RWPE1 (cell line): ENCODE measurements around the gene IFIT3.

Experiments used
- CTCF ChIA-PET: fragments of 350-600 bp; sonication (Branson Sonifier 250); formaldehyde crosslinking; extraction: SDS; loops from one replicate; lab custom pipeline; 2021; lab: Yijun Ruan, JAX
- POLR2A ChIA-PET: fragments of 400-600 bp; formaldehyde crosslinking; extraction: SDS; loops from one replicate; lab custom pipeline; 2020; ENCODE audit warnings: antibody characterized with exemption; ENCODE audit not compliant: low non-redundant PET; lab: Yijun Ruan, JAX
- DNase-seq: peaks from one replicate; pipeline ENCODE4 v3.0.0; 2012; ENCODE audit warnings: low spot score
- H3K27ac ChIP-seq: fragments of 450-650 bp; 2 replicates; pipeline ENCODE4 v1.5.1; 2017
- TF ChIP-seq, protein P1 (sequence below): fragments of 450-650 bp; conservative IDR thresholded peaks from 2 replicates; pipeline ENCODE4 v1.5.1; 2017; ENCODE audit warnings: low read depth, mild to moderate bottlenecking

IFIT3 gene

DNA sequence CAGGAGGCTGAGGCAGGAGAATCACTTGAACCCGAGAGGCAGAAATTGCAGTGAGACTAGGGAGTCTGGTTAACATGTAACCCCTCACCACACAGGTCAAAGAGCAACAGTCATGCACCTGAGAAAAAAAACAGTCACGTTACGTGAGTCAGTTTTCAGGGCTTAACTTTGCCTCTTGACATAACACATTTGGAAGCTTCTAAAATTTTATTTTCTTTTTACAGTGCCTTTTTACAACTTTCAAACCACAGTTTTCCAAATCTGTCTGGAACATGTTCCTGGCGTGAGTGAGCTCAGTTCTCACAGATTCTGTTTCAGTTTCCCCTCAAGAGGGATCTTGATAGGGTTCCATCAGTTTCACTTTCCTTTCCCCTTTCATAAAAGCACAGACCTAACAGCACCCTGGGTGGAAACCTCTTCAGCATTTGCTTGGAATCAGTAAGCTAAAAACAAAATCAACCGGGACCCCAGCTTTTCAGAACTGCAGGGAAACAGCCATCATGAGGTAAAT lies 4.4 kb downstream of the IFIT3 start:
- POLR2A ChIA-PET, result no interaction called here

DNA sequence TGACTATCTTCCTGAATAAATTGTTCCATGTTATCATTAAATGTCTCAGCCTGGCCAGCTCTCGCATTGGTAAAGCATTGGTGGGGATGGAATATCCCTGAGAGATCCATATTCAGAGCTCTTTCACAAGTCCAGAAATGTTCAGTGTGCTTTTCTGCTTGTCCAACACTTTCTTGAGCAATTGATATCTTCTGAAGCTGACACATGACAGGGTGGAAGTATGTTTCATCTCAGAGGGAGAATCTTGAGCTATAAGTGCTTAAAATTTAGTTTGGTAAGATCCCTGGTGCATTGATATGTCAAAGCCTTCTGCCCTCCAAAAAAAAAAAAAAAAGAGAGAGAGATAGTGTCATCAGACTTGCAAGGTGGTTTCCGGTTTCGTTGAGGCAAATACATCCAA lies 7.4 kb downstream of the IFIT3 start:
- DNase-seq, result no peak
- ChIA-PET POLR2A (no interaction called here), CTCF (no interaction called here)
- TF ChIP-seq, protein P1, sequence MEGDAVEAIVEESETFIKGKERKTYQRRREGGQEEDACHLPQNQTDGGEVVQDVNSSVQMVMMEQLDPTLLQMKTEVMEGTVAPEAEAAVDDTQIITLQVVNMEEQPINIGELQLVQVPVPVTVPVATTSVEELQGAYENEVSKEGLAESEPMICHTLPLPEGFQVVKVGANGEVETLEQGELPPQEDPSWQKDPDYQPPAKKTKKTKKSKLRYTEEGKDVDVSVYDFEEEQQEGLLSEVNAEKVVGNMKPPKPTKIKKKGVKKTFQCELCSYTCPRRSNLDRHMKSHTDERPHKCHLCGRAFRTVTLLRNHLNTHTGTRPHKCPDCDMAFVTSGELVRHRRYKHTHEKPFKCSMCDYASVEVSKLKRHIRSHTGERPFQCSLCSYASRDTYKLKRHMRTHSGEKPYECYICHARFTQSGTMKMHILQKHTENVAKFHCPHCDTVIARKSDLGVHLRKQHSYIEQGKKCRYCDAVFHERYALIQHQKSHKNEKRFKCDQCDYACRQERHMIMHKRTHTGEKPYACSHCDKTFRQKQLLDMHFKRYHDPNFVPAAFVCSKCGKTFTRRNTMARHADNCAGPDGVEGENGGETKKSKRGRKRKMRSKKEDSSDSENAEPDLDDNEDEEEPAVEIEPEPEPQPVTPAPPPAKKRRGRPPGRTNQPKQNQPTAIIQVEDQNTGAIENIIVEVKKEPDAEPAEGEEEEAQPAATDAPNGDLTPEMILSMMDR, result no peak
- no peak overlapping the region for H3K27ac ChIP-seq

More for the DNA sequence above, 4.4 kb downstream of the IFIT3 start:
- peak; percentile 66 for DNase-seq
- H3K27ac ChIP-seq, result peak overlapping the region; percentile 75
- CTCF ChIA-PET, result interaction anchor here (0.6 to 1.1 kb wide), 3 partner anchors 25 to 400 kb away, joined by 3 to 4 read pairs (median 3); no protein-coding TSS in a partner anchor
- TF ChIP-seq, protein P1, result no peak

DNA sequence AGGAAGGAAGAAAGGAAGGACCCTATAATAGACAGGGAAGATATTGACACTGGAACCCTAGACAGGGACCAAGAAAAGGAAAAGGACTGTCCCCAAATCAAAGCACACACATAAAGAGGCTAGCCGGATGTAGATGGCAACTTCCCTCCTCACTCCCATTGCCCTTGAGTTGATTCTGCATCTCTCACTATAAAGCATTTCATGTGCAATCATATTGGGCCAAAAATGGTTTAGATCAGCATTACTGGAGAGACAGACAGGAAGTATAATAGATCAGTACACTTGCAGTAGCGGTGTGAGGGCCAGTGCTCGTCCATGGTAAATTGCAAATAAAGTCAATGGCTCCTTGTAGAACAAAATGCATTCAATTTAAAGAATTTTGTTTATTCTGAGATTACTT lies 8.4 kb downstream of the IFIT3 start:
- TF ChIP-seq, protein P1, result no peak
- CTCF ChIA-PET, result no interaction called here
- H3K27ac ChIP-seq, result no peak overlapping the region
- no peak for DNase-seq
- POLR2A ChIA-PET, result no interaction called here

DNA sequence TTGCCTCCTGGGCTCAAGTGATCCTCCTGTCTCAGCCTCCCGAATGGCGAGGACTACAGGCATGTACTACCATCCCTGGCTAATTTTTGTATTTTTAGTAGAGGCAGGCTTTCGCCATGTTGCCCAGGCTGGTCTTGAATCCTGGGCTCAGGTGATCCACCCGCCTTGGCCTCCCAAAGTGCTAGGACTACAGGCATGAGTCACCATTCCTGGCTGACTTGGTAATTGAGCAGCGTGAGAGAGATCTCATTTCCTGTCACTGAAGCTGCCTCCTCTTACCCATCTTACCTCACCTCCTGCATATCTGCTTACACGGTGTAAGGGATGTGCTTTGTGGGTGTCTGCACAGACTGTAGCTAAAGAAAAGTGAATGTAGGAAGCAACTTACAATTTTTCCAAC lies 9.7 kb downstream of the IFIT3 start:
- POLR2A ChIA-PET, result no interaction called here
- DNase-seq, result peak; percentile 54
- CTCF ChIA-PET, result interaction anchor here (0.8 kb wide), 1 partner anchor 19 kb away, joined by 4 read pairs; no protein-coding TSS in a partner anchor
- H3K27ac ChIP-seq, result peak overlapping the region; percentile 60
- TF ChIP-seq, protein P1, result no peak

DNA sequence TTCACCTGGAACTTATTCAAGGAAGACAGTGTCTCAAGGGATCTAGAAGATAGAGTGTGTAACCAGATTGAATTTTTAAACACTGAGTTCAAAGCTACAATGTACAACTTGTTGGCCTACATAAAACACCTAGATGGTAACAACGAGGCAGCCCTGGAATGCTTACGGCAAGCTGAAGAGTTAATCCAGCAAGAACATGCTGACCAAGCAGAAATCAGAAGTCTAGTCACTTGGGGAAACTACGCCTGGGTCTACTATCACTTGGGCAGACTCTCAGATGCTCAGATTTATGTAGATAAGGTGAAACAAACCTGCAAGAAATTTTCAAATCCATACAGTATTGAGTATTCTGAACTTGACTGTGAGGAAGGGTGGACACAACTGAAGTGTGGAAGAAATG lies 10.9 kb downstream of the IFIT3 start:
- POLR2A ChIA-PET, result no interaction called here
- DNase-seq, result no peak
- CTCF ChIA-PET, result interaction anchor here (1.1 kb wide), 1 partner anchor 15 kb away, joined by 3 read pairs; no protein-coding TSS in a partner anchor
- TF ChIP-seq, protein P1, result no peak
- H3K27ac ChIP-seq, result no peak overlapping the region

DNA sequence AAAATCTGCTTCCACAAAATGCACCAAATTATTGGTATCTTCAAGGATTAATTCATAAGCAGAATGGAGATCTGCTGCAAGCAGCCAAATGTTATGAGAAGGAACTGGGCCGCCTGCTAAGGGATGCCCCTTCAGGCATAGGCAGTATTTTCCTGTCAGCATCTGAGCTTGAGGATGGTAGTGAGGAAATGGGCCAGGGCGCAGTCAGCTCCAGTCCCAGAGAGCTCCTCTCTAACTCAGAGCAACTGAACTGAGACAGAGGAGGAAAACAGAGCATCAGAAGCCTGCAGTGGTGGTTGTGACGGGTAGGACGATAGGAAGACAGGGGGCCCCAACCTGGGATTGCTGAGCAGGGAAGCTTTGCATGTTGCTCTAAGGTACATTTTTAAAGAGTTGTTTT lies 12.1 kb downstream of the IFIT3 start:
- ChIA-PET POLR2A (no interaction called here), CTCF (no interaction called here)
- TF ChIP-seq, protein P1, result no peak
- DNase-seq, result no peak
- no peak overlapping the region for H3K27ac ChIP-seq
